KBM-7 (cell line): ENCODE results near the gene MICU1.
"Not testable (repeated sequence)": the region's sequence is repeated elsewhere in the genome, so short reads cannot be mapped to it uniquely, and the experiment has no call there.

Experiments used
- DNase-seq: peaks from one replicate; pipeline ENCODE4 v3.0.0-alpha.2; 2015
- in situ Hi-C: fragments of 300-500 bp; cut with MboI; formaldehyde crosslinking; loops from 2 replicates; pipeline ENCODE4 v1.14.3; 2020; ENCODE audit warnings: low sequenced_read_pairs, low pct_unique_long_range_greater_than_20kb, mixed read lengths

The MICU1 gene

GRCh38 chr10:72625608-72626443 lies at the start of gene MICU1:
Gene MICU1 (minus strand): TSS chr10:72626079. CDS start chr10:72566793, 59,286 bp downstream.
- in situ Hi-C loops: no loop called here
- peak; percentile 97 for DNase-seq

- DNase-seq, in situ Hi-C loops: not testable (repeated sequence)
Measured at GRCh38 chr10:72674174-72674573, 48.3 kb upstream of the MICU1 start.

GRCh38 chr10:72673280-72673679 lies 47.4 kb upstream of the MICU1 start:
- in situ Hi-C loops: no loop called here
- no peak for DNase-seq

GRCh38 chr10:72667207-72667864 lies 41.5 kb upstream of the MICU1 start:
- no peak for DNase-seq
- in situ Hi-C loops: no loop called here

- in situ Hi-C loops: no loop called here
- no peak for DNase-seq
Measured at GRCh38 chr10:72665925-72666324, 40.0 kb upstream of the MICU1 start.

- no peak for DNase-seq
- in situ Hi-C loops: no loop called here
Measured at GRCh38 chr10:72663971-72664370, 38.1 kb upstream of the MICU1 start.

- in situ Hi-C loops: no loop called here
- DNase-seq: no peak
Measured at GRCh38 chr10:72661431-72661830, 35.6 kb upstream of the MICU1 start.

- no peak for DNase-seq
- in situ Hi-C loops: no loop called here
Measured at GRCh38 chr10:72660220-72660619, 34.3 kb upstream of the MICU1 start.

- in situ Hi-C loops: no loop called here
Measured at GRCh38 chr10:72659694-72660093, 33.8 kb upstream of the MICU1 start.

GRCh38 chr10:72658696-72659400 lies 33.0 kb upstream of the MICU1 start:
- in situ Hi-C loops: no loop called here
- DNase-seq: no peak

More at GRCh38 chr10:72659694-72660093, 33.8 kb upstream of the MICU1 start:
- DNase-seq: no peak

GRCh38 chr10:72654720-72655119 lies 28.8 kb upstream of the MICU1 start:
- no peak for DNase-seq
- in situ Hi-C loops: no loop called here

- no peak for DNase-seq
- in situ Hi-C loops: no loop called here
Measured at GRCh38 chr10:72653383-72654096, 27.7 kb upstream of the MICU1 start.

GRCh38 chr10:72649291-72649690 lies 23.4 kb upstream of the MICU1 start:
- in situ Hi-C loops: no loop called here

GRCh38 chr10:72648301-72648700 lies 22.4 kb upstream of the MICU1 start:
- in situ Hi-C loops: no loop called here

More at GRCh38 chr10:72649291-72649690, 23.4 kb upstream of the MICU1 start:
- DNase-seq: no peak

GRCh38 chr10:72646971-72647370 lies 21.1 kb upstream of the MICU1 start:
- DNase-seq, in situ Hi-C loops: not testable (repeated sequence)

More at GRCh38 chr10:72648301-72648700, 22.4 kb upstream of the MICU1 start:
- DNase-seq: no peak

GRCh38 chr10:72645263-72645858 lies 19.5 kb upstream of the MICU1 start:
- DNase-seq: no peak
- in situ Hi-C loops: no loop called here

- in situ Hi-C loops: no loop called here
- no peak for DNase-seq
Measured at GRCh38 chr10:72642318-72642717, 16.4 kb upstream of the MICU1 start.

- no peak for DNase-seq
- in situ Hi-C loops: no loop called here
Measured at GRCh38 chr10:72639441-72639873, 13.6 kb upstream of the MICU1 start.
